Neuronal stem cell (in vitro differentiated cells): ENCODE data around the gene MPPED1.
A peak's percentile ranks its signal among the peaks of the same experiment; 100 is the strongest.

Source experiments
- DNase-seq: peaks from one replicate; pipeline ENCODE4 v3.0.0-alpha.2; 2013; ENCODE audit warnings: low spot score
- H2AFZ ChIP-seq: one replicate; pipeline ENCODE4 v1.6.1; 2013; ENCODE audit warnings: mild to moderate bottlenecking, low read length, inconsistent platforms
- H2AK5ac ChIP-seq: 2 replicates; pipeline ENCODE4 v1.6.1; 2013; ENCODE audit warnings: low read depth, mild to moderate bottlenecking, inconsistent platforms, low read length, moderate library complexity, mixed read lengths
- H2BK120ac ChIP-seq: 2 replicates; pipeline ENCODE4 v1.6.1; 2013; ENCODE audit warnings: low read depth, mild to moderate bottlenecking, inconsistent platforms, low read length, moderate library complexity, mixed read lengths
- H2BK12ac ChIP-seq: one replicate; pipeline ENCODE4 v1.6.1; 2013; ENCODE audit warnings: low read length, inconsistent platforms
- H2BK15ac ChIP-seq: 2 replicates; pipeline ENCODE4 v1.6.1; 2013; ENCODE audit warnings: mild to moderate bottlenecking, low read length, inconsistent platforms, mixed read lengths
- H2BK5ac ChIP-seq: one replicate; pipeline ENCODE4 v1.6.1; 2013; ENCODE audit warnings: inconsistent platforms, mild to moderate bottlenecking, low read length, moderate library complexity
- H3K14ac ChIP-seq: one replicate; pipeline ENCODE4 v1.6.1; 2013; ENCODE audit warnings: low read length, inconsistent platforms
- H3K18ac ChIP-seq: 2 replicates; pipeline ENCODE4 v1.6.1; 2013; ENCODE audit warnings: low read length, inconsistent platforms
- H3K23ac ChIP-seq: 2 replicates; pipeline ENCODE4 v1.6.1; 2013; ENCODE audit warnings: low read depth, mild to moderate bottlenecking, mixed read lengths, low read length, inconsistent platforms; ENCODE audit not compliant: poor library complexity
- H3K27ac ChIP-seq: replicated peaks from 3 replicates; pipeline ENCODE4 v1.5.1; 2013; ENCODE audit warnings: low read length, inconsistent platforms
- H3K27me3 ChIP-seq, 3 experiments: 2 replicates each; pipeline ENCODE4 v1.6.1; 2013; ENCODE audit warnings: low read length in 3 of 3, mild to moderate bottlenecking in 2 of 3, inconsistent platforms in 1 of 3, low read depth in 1 of 3, mixed read lengths in 1 of 3, moderate library complexity in 1 of 3; ENCODE audit not compliant: control insufficient read depth in 3 of 3, insufficient read depth in 3 of 3
- H3K36me3 ChIP-seq, 2 donors: replicated peaks in 1 of 2; 2 replicates each; pipeline ENCODE4 v1.6.1; 2013; ENCODE audit warnings: low read length in 2 of 2; ENCODE audit not compliant: control insufficient read depth in 2 of 2, insufficient read depth in 2 of 2
- H3K4ac ChIP-seq: 2 replicates; pipeline ENCODE4 v1.6.1; 2013; ENCODE audit warnings: inconsistent platforms, mild to moderate bottlenecking, low read length, moderate library complexity
- H3K4me1 ChIP-seq, 2 donors: 1 replicate in 1 of 2; 2 replicates in 1 of 2; pipeline ENCODE4 v1.6.1; 2013; ENCODE audit warnings: low read length in 2 of 2, low read depth in 1 of 2; ENCODE audit not compliant: control insufficient read depth in 2 of 2, insufficient read depth in 1 of 2
- H3K4me2 ChIP-seq: one replicate; pipeline ENCODE4 v1.6.1; 2013; ENCODE audit warnings: mild to moderate bottlenecking, low read length, inconsistent platforms; ENCODE audit not compliant: insufficient read depth, poor library complexity, severe bottlenecking
- H3K4me3 ChIP-seq, 2 donors: 2 replicates each; pipeline ENCODE4 v1.5.1; 2013; ENCODE audit warnings: low read length in 2 of 2, mild to moderate bottlenecking in 2 of 2, inconsistent platforms in 1 of 2, moderate library complexity in 1 of 2
- H3K79me1 ChIP-seq: one replicate; pipeline ENCODE4 v1.6.1; 2013; ENCODE audit warnings: low read depth, mild to moderate bottlenecking, inconsistent platforms, low read length, moderate library complexity
- H3K9ac ChIP-seq: one replicate; pipeline ENCODE4 v1.6.1; 2013; ENCODE audit warnings: mild to moderate bottlenecking, low read depth, low read length, inconsistent platforms; ENCODE audit not compliant: poor library complexity
- H3K9me3 ChIP-seq, 2 donors: replicated peaks in 1 of 2; 2 replicates each; pipeline versions ENCODE3 to v1.6.1; 2013; ENCODE audit warnings: low read length in 2 of 2, mild to moderate bottlenecking in 2 of 2, inconsistent platforms in 1 of 2, low read depth in 1 of 2, mixed read lengths in 1 of 2, moderate library complexity in 1 of 2; ENCODE audit not compliant: control insufficient read depth in 2 of 2, insufficient read depth in 1 of 2
- H4K8ac ChIP-seq: one replicate; pipeline ENCODE4 v1.6.1; 2013; ENCODE audit warnings: low read depth, mild to moderate bottlenecking, inconsistent platforms, low read length, moderate library complexity
- H4K91ac ChIP-seq: one replicate; pipeline ENCODE4 v1.6.1; 2013; ENCODE audit warnings: low read length, low read depth, mild to moderate bottlenecking, inconsistent platforms; ENCODE audit not compliant: poor library complexity
- WGBS, 2 donors: extraction: QIAGEN DNeasy Blood & Tissue Kit; methylation state at CpG; one replicate each; pipeline ENCODE4 v1.1.7; 2013; ENCODE audit warnings: missing lambda C conversion rate in 2 of 2, mixed read lengths in 1 of 2; ENCODE audit not compliant: insufficient read length in 2 of 2, insufficient replicate concordance in 1 of 2; ENCODE audit errors: extremely low coverage in 2 of 2; 5-methylcytosine and 5-hydroxymethylcytosine counted together

MPPED1 gene

GRCh38 chr22:43465291-43466015 is 53.6 kb downstream of the MPPED1 start:
- no peak overlapping the region for H2BK5ac ChIP-seq
- no peak overlapping the region for H3K18ac ChIP-seq
- no peak overlapping the region for H2BK15ac ChIP-seq
- peaks cover 0 to 6% (median 0%) of the 10 kb centered on the region in 3 experiments for H3K27me3 ChIP-seq
- no peak for DNase-seq
- H4K8ac ChIP-seq: no peak overlapping the region
- H4K91ac ChIP-seq: no peak overlapping the region
- no peaks in the 10 kb centered on the region for H3K79me1 ChIP-seq
- H3K36me3 ChIP-seq: peaks cover 0 to 11% of the 10 kb centered on the region in 2 donors
- no peak overlapping the region for H3K4me2 ChIP-seq
- no peaks in the 10 kb centered on the region for H3K4me1 ChIP-seq
- no peak overlapping the region for H2BK12ac ChIP-seq
- no peak overlapping the region for H3K4me3 ChIP-seq
- H2AFZ ChIP-seq: no peak overlapping the region
- H3K9me3 ChIP-seq: peaks cover 0 to 11% of the 10 kb centered on the region in 2 donors
- no peak overlapping the region for H2BK120ac ChIP-seq
- H3K4ac ChIP-seq: no peak overlapping the region
- peak overlapping the region; percentile 16 for H3K23ac ChIP-seq
- no peak overlapping the region for H3K9ac ChIP-seq
- no CpG with 5 or more reads among the region's 23 CpGs for WGBS, 2 donors
- no peak overlapping the region for H2AK5ac ChIP-seq
- no peak overlapping the region for H3K27ac ChIP-seq
- H3K14ac ChIP-seq: no peak overlapping the region

GRCh38 chr22:43466710-43467109 is 54.9 kb downstream of the MPPED1 start:
- no peak overlapping the region for H3K18ac ChIP-seq
- no peak overlapping the region for H4K91ac ChIP-seq
- no peak overlapping the region for H3K4ac ChIP-seq
- no peak overlapping the region for H3K4me2 ChIP-seq
- no peak overlapping the region for H3K27ac ChIP-seq
- no peak overlapping the region for H4K8ac ChIP-seq
- no peak overlapping the region for H2BK15ac ChIP-seq
- no peak overlapping the region for H3K14ac ChIP-seq
- H2BK12ac ChIP-seq: no peak overlapping the region
- no peak overlapping the region for H2BK5ac ChIP-seq
- H2AK5ac ChIP-seq: no peak overlapping the region
- H3K9ac ChIP-seq: no peak overlapping the region
- no peaks in the 10 kb centered on the region for H3K4me1 ChIP-seq
- H3K27me3 ChIP-seq: peaks cover 0 to 6% (median 0%) of the 10 kb centered on the region in 3 experiments
- H3K23ac ChIP-seq: no peak overlapping the region
- no peak overlapping the region for H3K4me3 ChIP-seq
- H2AFZ ChIP-seq: no peak overlapping the region
- peaks cover 0 to 8% of the 10 kb centered on the region in 2 donors for H3K9me3 ChIP-seq
- no CpG with 5 or more reads among the region's 7 CpGs for WGBS, 2 donors
- no peaks in the 10 kb centered on the region for H3K79me1 ChIP-seq
- peaks cover 0 to 8% of the 10 kb centered on the region in 2 donors for H3K36me3 ChIP-seq
- no peak for DNase-seq
- H2BK120ac ChIP-seq: no peak overlapping the region

GRCh38 chr22:43467216-43467940 is 55.6 kb downstream of the MPPED1 start:
- Histone ChIP-seq H3K9me3 (peaks cover 0 to 6% of the 10 kb centered on the region in 2 donors), H4K91ac (no peak overlapping the region), H3K36me3 (peaks cover 0 to 4% of the 10 kb centered on the region in 2 donors), H3K14ac (no peak overlapping the region), H2BK120ac (no peak overlapping the region), H2AK5ac (no peak overlapping the region), H3K27ac (no peak overlapping the region), H3K9ac (no peak overlapping the region), H2BK5ac (no peak overlapping the region), H2AFZ (no peak overlapping the region), H3K23ac (no peak overlapping the region), H3K4me2 (no peak overlapping the region), H4K8ac (peak overlapping the region; percentile 77), H3K27me3 (peaks cover 0 to 6% (median 0%) of the 10 kb centered on the region in 3 experiments), H3K4ac (no peak overlapping the region), H3K4me3 (no peak overlapping the region), H2BK15ac (no peak overlapping the region), H3K18ac (peak overlapping the region; percentile 3), H2BK12ac (no peak overlapping the region), H3K4me1 (no peaks in the 10 kb centered on the region), H3K79me1 (no peaks in the 10 kb centered on the region)
- no CpG with 5 or more reads among the region's 21 CpGs for WGBS, 2 donors
- DNase-seq: no peak

GRCh38 chr22:43470253-43470652 is 58.4 kb downstream of the MPPED1 start:
- Histone ChIP-seq H3K4me1 (peaks cover 5 to 12% of the 10 kb centered on the region in 2 donors), H3K9ac (no peak overlapping the region), H2AFZ (no peak overlapping the region), H2BK5ac (no peak overlapping the region), H3K4ac (no peak overlapping the region), H3K4me3 (no peak overlapping the region), H3K4me2 (no peak overlapping the region), H2AK5ac (no peak overlapping the region), H2BK120ac (no peak overlapping the region), H3K9me3 (no peaks in the 10 kb centered on the region), H3K36me3 (peaks cover 0 to 2% of the 10 kb centered on the region in 2 donors), H3K27me3 (peaks cover 0 to 6% (median 0%) of the 10 kb centered on the region in 3 experiments), H3K14ac (no peak overlapping the region), H3K79me1 (no peaks in the 10 kb centered on the region), H3K23ac (no peak overlapping the region), H3K18ac (no peak overlapping the region), H3K27ac (no peak overlapping the region), H4K91ac (no peak overlapping the region), H4K8ac (no peak overlapping the region), H2BK15ac (no peak overlapping the region), H2BK12ac (no peak overlapping the region)
- DNase-seq: no peak
- no CpG with 5 or more reads among the region's 3 CpGs for WGBS, 2 donors
